ENCODE results near the gene SLC8A2. TPM values are rescaled to one million over a fixed set of nuclear protein-coding genes. Genes with fewer than 3 reads are reported as not detected.
A peak's percentile ranks its signal among the peaks of the same experiment; 100 is the strongest.
"Not testable (repeated sequence)": the region's sequence is repeated elsewhere in the genome, so short reads cannot be mapped to it uniquely, and the experiment has no call there.

SLC8A2 gene
- total RNA-seq, 2 experiments from 2014 or later: not detected

DNA sequence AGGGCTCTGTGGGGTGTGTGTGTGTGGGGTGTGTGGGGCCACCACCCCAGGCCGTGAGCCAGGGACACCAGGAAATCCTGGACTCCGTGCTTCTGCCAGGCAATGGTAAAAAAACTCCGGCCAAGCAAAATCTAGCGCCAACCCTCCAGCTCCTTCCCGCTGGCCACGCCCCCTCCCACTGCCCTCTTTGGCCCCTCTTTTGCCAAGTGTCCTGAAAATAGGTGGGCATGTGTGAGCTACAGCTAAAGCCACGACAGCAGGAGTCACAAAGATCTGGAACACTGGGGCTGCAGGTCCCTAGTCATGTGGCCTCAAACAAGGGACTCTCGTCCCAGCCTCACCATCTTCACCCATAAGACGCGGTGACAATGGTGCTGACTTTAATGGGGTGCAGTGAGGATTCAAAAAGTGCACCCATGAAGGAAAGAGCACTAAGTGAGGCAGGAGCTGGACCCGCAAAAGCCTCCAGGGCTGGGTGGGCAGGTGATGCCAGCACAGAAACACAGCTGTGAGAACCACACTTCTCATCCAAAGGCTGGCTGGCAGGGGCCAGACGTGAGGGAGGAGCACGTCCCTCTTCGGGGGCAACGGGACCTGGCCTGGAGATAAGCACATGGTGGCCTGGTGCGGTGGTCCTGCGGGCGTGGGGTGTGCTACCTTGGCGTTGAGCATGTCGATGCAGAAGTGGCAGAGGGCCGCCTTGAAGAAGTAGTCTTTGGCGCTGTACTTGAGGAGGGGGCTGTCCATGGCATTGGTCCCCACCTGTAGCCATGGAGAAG lies 19.9 kb upstream of the SLC8A2 start:
- H3K4me3 Mint-ChIP-seq: no peak overlapping the region
- H3K27ac Mint-ChIP-seq: peak overlapping the region; percentile 31
- POLR2A ChIA-PET: interaction anchor here (0.6 kb wide), 1 partner anchor 22 kb away, joined by 13 read pairs; no protein-coding TSS in a partner anchor
- no peaks in the 10 kb centered on the region for H3K9me3 Mint-ChIP-seq
- no peaks in the 10 kb centered on the region for H3K27me3 Mint-ChIP-seq
- no peak for DNase-seq
- H3K36me3 Mint-ChIP-seq (ENCODE audit: low read depth): peaks cover 17% of the 10 kb centered on the region
- CTCF ChIA-PET: interaction anchor here (1.3 to 2.5 kb wide), 3 partner anchors 8 to 252 kb away, joined by 4 to 9 read pairs (median 6); partner anchors contain the start of genes KPTN and NAPA
- H3K4me1 Mint-ChIP-seq: peaks cover 17% of the 10 kb centered on the region

DNA sequence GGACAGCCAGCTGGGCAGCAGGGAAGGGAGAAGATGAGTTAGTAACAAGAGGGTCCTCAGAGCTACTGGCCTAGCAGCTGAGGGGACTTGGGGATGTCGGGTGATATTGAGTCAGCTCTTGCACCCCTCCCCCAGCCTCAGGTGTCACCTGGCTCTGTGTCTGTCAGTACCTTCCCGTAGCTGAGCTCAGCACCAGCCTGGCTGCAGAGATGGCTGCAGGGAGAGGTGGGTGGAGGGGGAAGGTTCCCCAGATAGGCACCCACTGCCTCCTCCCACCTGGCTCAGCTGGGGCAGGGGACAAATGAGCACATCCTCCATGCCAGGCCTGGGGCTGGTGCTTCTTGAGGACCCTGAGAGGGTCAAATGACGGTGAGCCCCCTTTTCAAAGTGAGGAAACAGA lies 19.2 kb upstream of the SLC8A2 start:
- H3K36me3 Mint-ChIP-seq (ENCODE audit: low read depth): peaks cover 17% of the 10 kb centered on the region
- H3K4me1 Mint-ChIP-seq: peaks cover 23% of the 10 kb centered on the region
- ChIA-PET POLR2A (no interaction called here), CTCF (interaction anchor here (0.9 to 2.5 kb wide), 5 partner anchors 7 to 252 kb away, joined by 3 to 9 read pairs (median 4); partner anchors contain the start of genes KPTN and NAPA)
- no peaks in the 10 kb centered on the region for H3K27me3 Mint-ChIP-seq
- no peaks in the 10 kb centered on the region for H3K9me3 Mint-ChIP-seq
- DNase-seq: no peak
- H3K27ac Mint-ChIP-seq: no peak overlapping the region
- H3K4me3 Mint-ChIP-seq: no peak overlapping the region

DNA sequence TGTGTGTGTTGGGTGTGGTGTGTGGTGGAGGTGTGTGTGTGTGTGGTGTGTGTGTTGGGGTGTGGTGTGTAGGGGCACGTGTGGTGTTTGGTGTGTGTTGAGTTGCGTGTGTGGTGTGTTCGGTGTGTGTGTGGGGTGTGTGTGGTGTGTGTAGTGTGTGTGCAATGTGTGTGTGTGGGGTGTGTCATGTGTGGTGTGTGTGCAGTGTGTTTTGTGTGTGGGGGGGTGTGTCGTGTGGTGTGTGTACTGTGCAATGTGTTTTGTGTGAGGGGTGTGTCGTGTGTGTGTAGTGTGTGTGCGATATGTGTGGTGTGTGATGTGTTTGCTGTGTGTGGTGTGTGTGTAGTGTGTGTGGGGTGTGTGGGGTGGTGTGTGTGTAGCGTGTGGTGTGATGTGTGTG lies 18.3 kb upstream of the SLC8A2 start:
- Mint-ChIP-seq H3K4me1 (peaks cover 27% of the 10 kb centered on the region), H3K9me3 (no peaks in the 10 kb centered on the region)
- CTCF ChIA-PET: interaction anchor here (0.9 to 1.9 kb wide), 4 partner anchors 11 to 253 kb away, joined by 3 to 6 read pairs (median 4); partner anchors contain the start of gene NAPA

DNA sequence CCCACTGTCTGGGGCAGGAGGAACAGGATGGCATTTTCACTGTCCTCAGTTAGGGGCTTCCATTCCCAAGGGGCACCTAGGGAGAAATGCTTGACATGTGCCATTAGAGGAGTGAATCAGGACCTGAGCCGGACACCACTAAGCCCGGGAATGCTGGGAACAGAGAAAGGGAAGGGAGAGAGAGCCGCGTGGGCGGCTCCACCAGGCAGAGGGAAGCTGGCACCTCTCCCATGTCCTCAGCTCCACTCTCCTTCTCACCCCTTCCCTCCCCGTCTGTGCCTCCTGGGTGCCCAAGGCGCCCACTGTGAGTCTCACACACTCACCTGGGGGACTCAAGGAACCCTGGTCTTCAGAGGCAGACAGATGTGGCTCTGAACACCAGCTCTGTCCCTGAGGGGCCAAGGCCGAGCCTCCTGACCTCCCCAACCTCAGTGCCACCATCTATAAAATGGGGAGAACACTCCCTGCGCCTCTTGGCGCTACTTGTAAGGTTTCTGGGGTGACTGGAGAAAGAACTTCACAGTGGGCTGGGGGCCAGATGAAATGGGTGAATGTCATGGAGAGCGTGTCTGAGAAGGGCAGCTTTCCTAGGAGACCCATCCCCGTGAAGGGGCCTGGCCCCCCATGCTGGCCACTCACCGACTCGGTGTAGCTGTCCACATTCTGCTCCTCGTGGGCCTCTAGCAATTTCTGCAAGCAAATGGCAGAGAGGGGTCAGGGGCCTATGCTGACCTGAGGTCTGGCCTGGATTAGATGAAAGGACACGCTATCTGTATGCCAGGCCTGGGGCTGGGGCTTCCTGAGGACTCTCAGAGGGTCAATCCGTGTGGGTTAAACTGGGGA lies 17.6 kb upstream of the SLC8A2 start:
- H3K36me3 Mint-ChIP-seq (ENCODE audit: low read depth): peaks cover 28% of the 10 kb centered on the region
- DNase-seq: no peak
- H3K27me3 Mint-ChIP-seq: no peaks in the 10 kb centered on the region
- H3K27ac Mint-ChIP-seq: peak overlapping the region; percentile 31
- POLR2A ChIA-PET: no interaction called here
- H3K4me3 Mint-ChIP-seq: no peak overlapping the region
- peaks cover 33% of the 10 kb centered on the region for H3K4me1 Mint-ChIP-seq
- CTCF ChIA-PET: interaction anchor here (0.6 to 2.3 kb wide), 5 partner anchors 22 to 217 kb away, joined by 3 to 12 read pairs (median 3); partner anchors contain the start of gene NAPA
- no peaks in the 10 kb centered on the region for H3K9me3 Mint-ChIP-seq

More for the DNA sequence above, 18.3 kb upstream of the SLC8A2 start:
- no peak for DNase-seq
- H3K27ac Mint-ChIP-seq: no peak overlapping the region
- H3K36me3 Mint-ChIP-seq (ENCODE audit: low read depth): peaks cover 23% of the 10 kb centered on the region
- no peaks in the 10 kb centered on the region for H3K27me3 Mint-ChIP-seq
- POLR2A ChIA-PET: no interaction called here
- H3K4me3 Mint-ChIP-seq: no peak overlapping the region

DNA sequence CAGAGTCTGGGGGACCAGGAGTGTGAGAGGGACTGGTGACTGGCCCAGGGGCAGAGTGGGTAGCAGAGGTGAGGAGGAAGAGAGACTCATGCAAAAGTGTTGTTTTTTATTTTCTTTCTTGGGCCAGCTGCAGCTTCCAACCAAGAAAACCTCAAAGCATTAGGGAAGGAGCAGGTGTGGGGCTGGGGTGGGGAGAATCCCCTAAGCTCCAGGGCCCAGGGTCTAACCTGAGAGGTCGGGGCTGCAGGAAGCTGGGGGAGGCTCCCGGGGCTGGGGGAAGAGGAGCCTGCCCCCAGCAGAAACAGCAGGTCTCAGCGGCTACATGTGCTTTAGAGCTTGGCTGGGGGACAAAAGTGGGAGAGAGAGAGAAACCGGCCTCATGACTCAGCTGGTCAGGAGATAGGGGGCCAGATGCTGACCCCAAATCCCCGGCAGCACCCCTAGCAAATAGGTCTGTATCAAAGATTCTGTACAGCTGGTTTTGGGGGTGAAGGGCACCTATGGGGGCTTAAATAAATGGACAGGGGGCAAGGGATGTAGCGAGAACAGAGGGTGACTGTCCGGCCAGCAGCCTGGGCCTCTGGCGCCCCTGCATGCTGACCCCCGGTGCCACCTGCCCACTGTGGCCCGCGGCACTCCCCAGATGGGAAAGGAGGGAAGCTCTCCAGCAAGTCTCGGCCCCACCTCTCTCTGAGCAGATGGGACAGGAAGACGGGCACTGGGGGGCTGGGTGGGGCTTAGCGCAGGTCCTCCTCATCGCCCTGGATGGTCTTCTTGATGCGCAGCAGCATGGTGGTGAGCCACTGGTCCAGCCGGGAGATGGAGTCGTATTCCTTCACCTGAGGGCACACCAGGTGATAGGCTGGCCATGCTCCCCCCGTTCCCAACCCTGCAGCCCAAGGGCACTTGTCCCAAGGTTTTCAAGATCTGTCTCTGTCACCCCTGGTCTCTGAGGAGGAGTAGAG lies 16.1 kb upstream of the SLC8A2 start:
- ChIA-PET CTCF (interaction anchor here (0.7 to 2.3 kb wide), 4 partner anchors 28 to 126 kb away, joined by 3 to 12 read pairs (median 4); partner anchors contain the start of gene NAPA), POLR2A (no interaction called here)
- Mint-ChIP-seq H3K9me3 (no peaks in the 10 kb centered on the region), H3K4me1 (peaks cover 38% of the 10 kb centered on the region), H3K27ac (peak overlapping the region; percentile 57), H3K4me3 (no peak overlapping the region), H3K36me3 (ENCODE audit: low read depth) (peaks cover 29% of the 10 kb centered on the region), H3K27me3 (no peaks in the 10 kb centered on the region)
- DNase-seq: no peak

DNA sequence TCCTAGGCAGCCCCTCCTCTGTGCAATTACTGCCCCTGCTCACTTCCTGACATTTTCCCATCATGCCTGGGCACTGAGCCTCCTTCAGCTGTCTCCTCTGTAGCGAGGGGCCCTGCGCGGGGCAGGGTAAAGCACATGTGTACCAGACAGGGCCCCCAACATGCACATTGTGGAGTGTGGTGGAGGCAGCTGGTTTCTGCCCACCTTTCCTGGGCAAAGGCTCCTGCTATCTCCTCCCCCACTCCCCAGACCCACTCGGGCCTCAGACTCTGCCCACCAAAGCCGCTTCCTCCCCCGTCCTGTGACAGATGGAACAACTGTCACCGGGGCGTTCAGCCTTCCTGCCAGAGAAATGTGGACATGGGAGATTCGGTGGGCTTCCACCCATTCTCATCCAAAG lies 15.2 kb upstream of the SLC8A2 start:
- Mint-ChIP-seq H3K36me3 (ENCODE audit: low read depth) (peaks cover 28% of the 10 kb centered on the region), H3K27me3 (no peaks in the 10 kb centered on the region), H3K4me3 (no peak overlapping the region), H3K4me1 (peaks cover 38% of the 10 kb centered on the region), H3K9me3 (no peaks in the 10 kb centered on the region), H3K27ac (peak overlapping the region; percentile 75)
- no peak for DNase-seq
- POLR2A ChIA-PET: no interaction called here
- CTCF ChIA-PET: interaction anchor here (0.6 kb wide), 1 partner anchor 219 kb away, joined by 5 read pairs; no protein-coding TSS in a partner anchor

DNA sequence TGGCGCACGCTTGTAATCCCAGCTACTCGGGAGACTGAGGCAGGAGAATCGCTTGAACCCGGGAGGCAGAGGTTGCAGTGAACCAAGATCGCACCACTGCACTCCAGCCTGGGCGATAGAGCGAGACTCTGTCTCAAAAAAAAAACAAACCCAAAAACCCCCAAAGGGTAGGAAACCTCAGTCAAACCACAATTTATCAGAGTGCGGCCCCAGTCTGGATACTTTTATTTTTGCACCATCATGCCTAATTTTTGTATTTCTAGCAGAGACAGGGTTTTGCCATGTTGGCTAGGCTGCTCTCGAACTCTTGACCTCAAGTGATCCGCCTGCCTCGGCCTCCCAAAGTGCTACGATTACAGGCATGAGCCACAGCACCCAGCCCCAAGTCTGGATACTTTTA lies 14.5 kb upstream of the SLC8A2 start:
- H3K27ac Mint-ChIP-seq: peak overlapping the region; percentile 66
- CTCF ChIA-PET: interaction anchor here (0.6 to 1.7 kb wide), 2 partner anchors 8 to 955 kb away, joined by 3 to 5 read pairs; no protein-coding TSS in a partner anchor
- peaks cover 38% of the 10 kb centered on the region for H3K4me1 Mint-ChIP-seq
- H3K27me3 Mint-ChIP-seq, H3K4me3 Mint-ChIP-seq, POLR2A ChIA-PET, DNase-seq, H3K9me3 Mint-ChIP-seq: not testable (repeated sequence)
- peaks cover 24% of the 10 kb centered on the region for H3K36me3 Mint-ChIP-seq (ENCODE audit: low read depth)

DNA sequence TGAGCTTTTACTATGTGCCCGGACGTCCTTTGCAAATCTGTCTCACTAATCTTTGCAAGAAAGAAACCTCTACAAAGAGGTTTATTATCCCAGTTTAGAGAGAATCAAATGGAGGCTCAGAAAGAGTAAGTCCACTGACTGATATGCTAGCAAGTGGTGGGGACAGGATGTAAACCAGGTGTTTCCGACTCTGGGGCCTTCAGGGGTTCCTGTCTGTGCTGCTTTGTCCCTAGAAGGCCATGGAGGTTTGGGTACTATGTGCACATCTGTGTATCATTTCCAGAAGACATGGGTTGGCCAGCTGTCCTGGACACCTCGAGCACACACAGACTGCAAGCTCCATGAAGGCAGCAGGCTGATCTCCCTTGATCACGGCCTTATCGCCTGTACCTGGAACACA lies 13.5 kb upstream of the SLC8A2 start:
- peak overlapping the region; percentile 98 for H3K4me3 Mint-ChIP-seq
- H3K36me3 Mint-ChIP-seq (ENCODE audit: low read depth): peaks cover 22% of the 10 kb centered on the region
- no peaks in the 10 kb centered on the region for H3K9me3 Mint-ChIP-seq
- ChIA-PET POLR2A (no interaction called here), CTCF (interaction anchor here (0.7 to 2.4 kb wide), 7 partner anchors 9 to 228 kb away, joined by 3 to 12 read pairs (median 5); partner anchors contain the start of genes EHD2 and NAPA)
- peaks cover 43% of the 10 kb centered on the region for H3K4me1 Mint-ChIP-seq
- peak overlapping the region; percentile 97 for H3K27ac Mint-ChIP-seq
- no peaks in the 10 kb centered on the region for H3K27me3 Mint-ChIP-seq
- peak; percentile 36 for DNase-seq

DNA sequence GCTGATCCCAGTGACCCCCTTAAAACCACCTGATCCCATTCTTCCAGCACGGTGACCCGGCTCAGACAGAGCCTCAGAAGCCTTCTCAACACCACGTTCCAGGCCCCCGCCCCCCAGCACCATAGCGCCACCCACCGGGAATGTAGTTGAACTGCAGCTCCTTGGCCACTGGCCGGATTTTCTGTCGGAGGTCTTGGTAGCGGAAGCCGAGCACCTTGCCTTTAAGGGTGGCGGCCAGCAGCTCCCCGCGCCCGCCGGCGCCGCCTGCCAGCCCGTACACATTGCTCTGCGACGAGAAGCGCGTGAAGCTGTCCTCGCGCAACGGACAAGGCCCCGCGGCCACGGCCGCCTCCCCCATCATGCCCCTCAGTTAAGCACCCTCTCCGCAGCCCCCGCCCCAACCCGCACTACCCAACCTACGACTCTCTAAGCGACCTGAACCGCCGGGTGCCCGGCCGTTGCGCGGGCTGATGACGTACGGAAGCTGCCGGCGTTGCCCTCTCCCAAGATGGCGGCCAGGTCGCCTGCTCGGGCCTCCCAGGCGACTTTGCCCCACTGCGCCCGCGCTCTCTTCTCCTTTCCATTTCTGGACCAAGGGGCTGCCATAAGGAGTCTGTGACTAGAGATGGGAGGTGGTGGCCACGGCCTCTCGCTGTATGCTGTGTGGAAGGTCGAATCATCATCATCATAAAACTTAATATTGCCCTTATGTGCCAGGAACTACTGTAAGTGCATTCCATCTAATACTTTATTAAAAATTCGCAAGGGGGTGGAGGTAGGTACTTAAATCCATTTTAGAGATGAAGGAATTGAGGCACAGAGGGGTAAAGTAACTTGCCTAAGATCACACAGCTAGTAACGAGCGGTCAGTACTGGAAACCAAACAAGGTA lies 12.4 kb upstream of the SLC8A2 start, which contains the start of gene KPTN:
Gene KPTN (minus strand): TSS at position 420 of the 891 bp plus-strand sequence. CDS start 59 bp downstream, at position 361.
- H3K4me1 Mint-ChIP-seq: peaks cover 46% of the 10 kb centered on the region
- DNase-seq: peak; percentile 89
- no peaks in the 10 kb centered on the region for H3K9me3 Mint-ChIP-seq
- H3K4me3 Mint-ChIP-seq: peak within 1 kb of the TSS; percentile 98
- peak within 1 kb of the TSS; percentile 97 for H3K27ac Mint-ChIP-seq
- peaks cover 17% of the 10 kb centered on the region for H3K36me3 Mint-ChIP-seq (ENCODE audit: low read depth)
- ChIA-PET CTCF (interaction anchor here (0.6 to 2.4 kb wide), 39 partner anchors 8 to 1363 kb away, joined by 3 to 24 read pairs (median 4); partner anchors contain the start of genes C5AR1, DHX34, EHD2 and INAFM1), POLR2A (interaction anchor here (0.6 to 0.8 kb wide), 3 partner anchors 116 to 370 kb away, joined by 3 to 4 read pairs (median 3); no protein-coding TSS in a partner anchor)
- H3K27me3 Mint-ChIP-seq: no peaks in the 10 kb centered on the region

DNA sequence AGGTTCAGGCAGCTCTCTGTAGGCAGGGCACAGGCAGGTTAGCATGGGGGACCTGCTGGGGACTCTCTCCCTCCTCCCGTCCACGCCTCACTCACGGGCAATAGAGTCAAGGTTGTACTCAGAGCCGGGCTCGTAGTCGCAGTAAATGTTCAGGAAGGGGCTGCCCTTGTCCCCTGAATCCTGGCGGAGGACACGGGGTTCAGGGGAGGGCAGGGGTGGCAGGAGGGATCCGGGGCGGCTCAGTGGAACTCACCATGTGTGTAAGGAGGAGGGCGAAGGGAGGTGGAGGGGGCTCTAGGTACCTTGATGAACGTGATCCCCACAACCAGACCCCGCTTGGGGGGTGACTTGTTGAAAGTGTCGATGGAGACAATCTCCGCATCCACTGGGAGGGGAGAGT lies 11.5 kb upstream of the SLC8A2 start:
- Mint-ChIP-seq H3K9me3 (no peaks in the 10 kb centered on the region), H3K27ac (peak overlapping the region; percentile 97), H3K4me3 (peak overlapping the region; percentile 98), H3K36me3 (ENCODE audit: low read depth) (peaks cover 17% of the 10 kb centered on the region), H3K27me3 (no peaks in the 10 kb centered on the region), H3K4me1 (peaks cover 46% of the 10 kb centered on the region)
- DNase-seq: no peak
- POLR2A ChIA-PET: no interaction called here
- CTCF ChIA-PET: interaction anchor here (0.6 to 2.4 kb wide), 23 partner anchors 8 to 1362 kb away, joined by 3 to 24 read pairs (median 6); partner anchors contain the start of gene NAPA

Measured in activated CD4-positive, alpha-beta T cell treated with anti-CD3 and anti-CD28 coated beads, Interleukin-2, amount 10 ng/mL, durations not matched to agents 7 days and 5 days (primary cell).